Activated naive CD8-positive, alpha-beta T cell (primary cell): ENCODE data around the gene CORO1C.

Source experiments
- H3K27ac Mint-ChIP-seq: one replicate; pipeline ENCODE4 v1.8.0; 2021; ENCODE audit warnings: mixed read lengths
- H3K27me3 Mint-ChIP-seq: one replicate; pipeline ENCODE4 v1.8.0; 2021; ENCODE audit warnings: mixed read lengths
- H3K36me3 Mint-ChIP-seq: one replicate; pipeline ENCODE4 v1.8.0; 2021; ENCODE audit warnings: mixed read lengths
- H3K4me1 Mint-ChIP-seq: one replicate; pipeline ENCODE4 v1.8.0; 2021; ENCODE audit warnings: low read depth, mixed read lengths
- H3K4me3 Mint-ChIP-seq: one replicate; pipeline ENCODE4 v1.8.0; 2021; ENCODE audit warnings: mild to moderate bottlenecking, mixed read lengths
- H3K9me3 Mint-ChIP-seq: one replicate; pipeline ENCODE4 v1.8.0; 2021; ENCODE audit warnings: low read depth, mixed read lengths

CORO1C gene

DNA sequence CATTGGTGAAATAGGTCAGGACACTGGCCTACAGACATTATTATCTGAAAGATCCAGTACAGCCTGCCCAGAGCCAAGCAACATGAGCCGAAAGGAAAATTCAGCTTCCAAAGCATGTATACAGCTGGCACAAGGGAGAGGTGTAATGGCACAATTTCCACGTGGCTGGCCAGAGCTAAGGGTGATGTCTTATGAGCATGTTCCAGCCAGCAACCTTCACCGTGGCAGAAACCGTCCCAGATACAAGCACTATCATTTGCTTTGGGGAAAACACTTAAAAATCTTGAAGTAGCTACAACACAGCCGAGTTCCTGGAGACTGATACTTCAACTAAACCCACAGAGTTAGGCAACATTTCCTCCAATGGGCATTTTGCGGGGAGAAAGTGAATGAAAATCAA lies 44.5 kb downstream of the CORO1C start:
- Mint-ChIP-seq H3K4me3 (no peak overlapping the region), H3K27ac (peak overlapping the region; percentile 76), H3K36me3 (no peaks in the 10 kb centered on the region), H3K27me3 (no peaks in the 10 kb centered on the region), H3K9me3 (no peaks in the 10 kb centered on the region), H3K4me1 (peaks cover 41% of the 10 kb centered on the region)

DNA sequence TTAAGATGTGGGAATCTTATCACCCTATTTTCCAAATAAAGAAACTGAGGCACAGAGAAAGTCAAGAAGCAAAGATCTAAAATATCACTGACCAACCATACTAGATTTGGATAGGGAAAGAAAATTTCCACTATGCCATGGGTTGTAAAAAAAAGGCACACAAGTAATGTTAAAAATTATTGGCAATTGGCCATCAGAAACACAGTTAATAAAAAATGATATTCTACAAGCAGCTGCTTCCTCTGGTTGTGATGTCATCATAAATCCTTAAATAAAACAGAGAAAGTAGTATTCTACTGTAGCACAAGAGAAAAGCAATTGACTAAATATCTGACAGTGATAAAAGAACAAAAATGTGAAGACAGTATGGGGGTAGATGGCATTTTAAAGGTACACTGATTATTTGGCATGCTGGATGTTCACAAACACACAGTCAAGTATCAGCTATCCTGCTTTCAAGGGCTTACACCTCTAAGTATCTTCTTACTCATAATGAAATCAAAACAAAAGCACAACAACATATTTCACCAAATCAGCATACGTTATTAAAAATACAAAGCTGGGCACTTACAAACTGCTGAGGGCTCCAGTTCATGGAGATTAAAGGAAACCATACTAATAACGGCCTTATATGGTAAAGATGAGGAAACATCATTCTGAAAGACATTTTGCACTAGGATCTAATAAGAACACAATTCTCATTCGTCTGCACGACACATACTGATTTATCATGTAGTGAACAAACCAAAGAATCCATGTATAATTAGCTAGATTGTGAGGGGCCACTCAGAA lies 45.7 kb downstream of the CORO1C start:
- Mint-ChIP-seq H3K9me3 (no peaks in the 10 kb centered on the region), H3K27me3 (no peaks in the 10 kb centered on the region), H3K36me3 (no peaks in the 10 kb centered on the region), H3K27ac (no peak overlapping the region), H3K4me1 (peaks cover 30% of the 10 kb centered on the region), H3K4me3 (no peak overlapping the region)

DNA sequence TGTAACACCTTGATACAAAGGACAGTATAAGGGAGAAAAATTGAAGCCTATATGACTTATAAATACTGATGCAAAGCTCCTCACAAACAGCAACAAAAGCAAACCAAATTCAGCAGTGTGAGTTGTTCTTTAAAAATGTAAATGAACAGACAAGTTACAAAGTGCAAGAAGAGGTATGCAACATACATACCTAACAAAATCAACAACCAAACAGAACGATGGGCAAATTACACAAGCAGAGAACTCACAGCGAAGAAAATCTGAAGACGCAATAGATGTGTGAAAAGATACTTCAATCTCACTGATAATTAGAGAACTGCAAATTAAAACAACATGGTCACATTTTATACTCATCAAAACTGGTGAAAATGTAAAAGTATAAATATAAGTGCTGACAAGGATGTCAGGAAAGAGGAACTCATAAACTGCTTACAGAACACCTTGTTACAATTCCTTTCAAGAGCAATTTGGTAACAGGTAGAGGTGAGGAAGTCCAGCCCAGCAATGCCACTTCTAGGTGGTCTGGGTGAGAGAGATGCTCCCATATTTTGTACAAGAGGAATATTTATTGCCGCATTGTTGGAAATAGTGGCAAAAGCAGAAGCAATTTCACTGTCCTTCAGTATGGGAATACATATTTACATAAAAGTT lies 47.3 kb downstream of the CORO1C start:
- Mint-ChIP-seq H3K9me3 (no peaks in the 10 kb centered on the region), H3K27me3 (no peaks in the 10 kb centered on the region), H3K36me3 (no peaks in the 10 kb centered on the region), H3K4me3 (no peak overlapping the region), H3K27ac (peak overlapping the region; percentile 46), H3K4me1 (peaks cover 14% of the 10 kb centered on the region)

- H3K4me3 Mint-ChIP-seq = no peak overlapping the region
Observed at GRCh38 chr12:108681317-108681716, 50.0 kb downstream of the CORO1C start.

GRCh38 chr12:108679106-108679681 lies 52.1 kb downstream of the CORO1C start:
- Mint-ChIP-seq H3K4me1 (peaks cover 3% of the 10 kb centered on the region), H3K9me3 (no peaks in the 10 kb centered on the region), H3K36me3 (peaks cover 9% of the 10 kb centered on the region), H3K4me3 (no peak overlapping the region), H3K27me3 (no peaks in the 10 kb centered on the region), H3K27ac (no peak overlapping the region)

More at GRCh38 chr12:108681317-108681716, 50.0 kb downstream of the CORO1C start:
- H3K27ac Mint-ChIP-seq = no peak overlapping the region
- H3K36me3 Mint-ChIP-seq = no peaks in the 10 kb centered on the region
- H3K27me3 Mint-ChIP-seq = no peaks in the 10 kb centered on the region
- no peaks in the 10 kb centered on the region for H3K4me1 Mint-ChIP-seq
- no peaks in the 10 kb centered on the region for H3K9me3 Mint-ChIP-seq

DNA sequence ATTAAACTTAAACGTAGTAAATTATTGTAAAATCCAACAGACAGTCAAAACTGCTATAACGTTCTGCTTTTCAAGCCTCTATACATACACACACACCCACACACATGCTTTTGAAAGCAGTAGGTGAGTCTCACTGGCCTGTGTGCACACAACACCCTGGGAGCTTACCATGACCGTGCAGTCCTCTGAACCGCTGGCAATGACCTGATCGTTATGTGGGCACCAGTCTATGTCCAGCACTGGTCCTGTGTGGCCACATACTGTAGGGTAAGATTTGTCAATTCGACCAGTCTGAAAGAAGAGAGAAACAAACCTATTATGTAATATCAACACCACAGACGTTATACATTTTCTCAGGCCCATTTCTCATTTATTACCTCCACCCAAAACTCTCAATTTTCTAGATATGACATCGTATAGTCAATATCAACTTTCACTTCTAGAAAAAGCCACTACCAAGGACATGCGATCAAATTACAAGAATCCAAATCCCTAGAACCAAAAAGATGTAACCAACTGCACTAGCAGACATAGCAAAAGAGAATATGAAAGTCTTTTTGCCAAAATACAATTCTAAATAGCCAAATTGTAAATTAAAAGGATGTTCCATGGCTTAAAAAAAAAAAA lies 53.1 kb downstream of the CORO1C start:
- Mint-ChIP-seq H3K36me3 (peaks cover 9% of the 10 kb centered on the region), H3K4me1 (peaks cover 3% of the 10 kb centered on the region), H3K27me3 (no peaks in the 10 kb centered on the region), H3K9me3 (no peaks in the 10 kb centered on the region), H3K4me3 (no peak overlapping the region), H3K27ac (no peak overlapping the region)

GRCh38 chr12:108677381-108677780 lies 53.9 kb downstream of the CORO1C start:
- Mint-ChIP-seq H3K4me3 (no peak overlapping the region), H3K27ac (no peak overlapping the region), H3K4me1 (peaks cover 3% of the 10 kb centered on the region), H3K9me3 (no peaks in the 10 kb centered on the region), H3K27me3 (no peaks in the 10 kb centered on the region), H3K36me3 (peaks cover 9% of the 10 kb centered on the region)

GRCh38 chr12:108676707-108677106 lies 54.6 kb downstream of the CORO1C start:
- peaks cover 3% of the 10 kb centered on the region for H3K4me1 Mint-ChIP-seq
- peaks cover 11% of the 10 kb centered on the region for H3K36me3 Mint-ChIP-seq
- H3K27ac Mint-ChIP-seq = no peak overlapping the region
- H3K9me3 Mint-ChIP-seq = no peaks in the 10 kb centered on the region
- no peak overlapping the region for H3K4me3 Mint-ChIP-seq
- no peaks in the 10 kb centered on the region for H3K27me3 Mint-ChIP-seq

DNA sequence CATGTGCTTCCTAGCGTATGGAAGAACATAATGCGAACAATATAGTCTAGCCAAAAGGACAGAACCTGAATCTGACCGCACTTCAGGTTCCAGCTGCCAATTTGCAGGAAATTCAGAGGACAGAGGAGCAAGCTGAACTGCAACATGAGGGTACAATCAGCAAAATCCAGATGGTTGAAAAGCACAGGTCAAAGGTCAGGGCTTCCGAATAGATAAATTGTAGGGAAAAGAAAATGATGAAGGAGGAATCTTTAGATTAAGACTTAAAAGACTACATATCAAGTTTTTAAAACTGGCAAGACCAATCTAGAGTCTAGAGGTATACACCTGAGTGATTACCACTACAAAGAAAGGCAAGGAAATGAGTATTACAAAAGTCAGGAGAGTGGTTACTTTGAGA lies 55.5 kb downstream of the CORO1C start:
- Mint-ChIP-seq H3K4me3 (no peak overlapping the region), H3K27me3 (no peaks in the 10 kb centered on the region), H3K4me1 (peaks cover 3% of the 10 kb centered on the region), H3K36me3 (peaks cover 11% of the 10 kb centered on the region), H3K9me3 (no peaks in the 10 kb centered on the region), H3K27ac (no peak overlapping the region)

DNA sequence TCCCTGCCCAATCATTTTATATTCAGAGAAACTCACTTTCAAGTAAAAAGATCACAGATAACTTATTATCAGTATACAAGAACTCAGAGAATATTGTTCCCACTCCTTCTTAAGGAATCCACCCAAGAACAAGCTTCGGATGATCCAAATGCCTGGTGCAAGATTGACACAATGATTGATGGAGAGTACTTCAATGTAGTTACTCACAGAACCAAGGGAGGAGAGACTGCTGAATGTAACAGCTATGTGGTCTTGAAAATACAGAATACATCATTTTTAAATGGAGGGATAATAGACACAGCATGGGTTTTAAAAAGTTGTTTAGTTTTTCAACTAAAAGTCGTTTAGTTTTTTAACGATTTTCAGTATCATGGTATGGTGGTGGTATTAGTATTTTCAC lies 59.3 kb downstream of the CORO1C start:
- Mint-ChIP-seq H3K9me3 (no peaks in the 10 kb centered on the region), H3K4me1 (peaks cover 3% of the 10 kb centered on the region), H3K4me3 (no peak overlapping the region), H3K27me3 (no peaks in the 10 kb centered on the region), H3K27ac (no peak overlapping the region), H3K36me3 (peaks cover 11% of the 10 kb centered on the region)

GRCh38 chr12:108671110-108671509 lies 60.2 kb downstream of the CORO1C start:
- H3K36me3 Mint-ChIP-seq = peaks cover 11% of the 10 kb centered on the region
- H3K4me1 Mint-ChIP-seq = peaks cover 3% of the 10 kb centered on the region
- H3K27me3 Mint-ChIP-seq = no peaks in the 10 kb centered on the region
- no peak overlapping the region for H3K27ac Mint-ChIP-seq
- H3K9me3 Mint-ChIP-seq = no peaks in the 10 kb centered on the region
- H3K4me3 Mint-ChIP-seq = no peak overlapping the region

GRCh38 chr12:108670066-108670631 lies 61.2 kb downstream of the CORO1C start:
- no peaks in the 10 kb centered on the region for H3K27me3 Mint-ChIP-seq
- no peak overlapping the region for H3K27ac Mint-ChIP-seq

GRCh38 chr12:108668542-108668941 lies 62.8 kb downstream of the CORO1C start:
- Mint-ChIP-seq H3K9me3 (no peaks in the 10 kb centered on the region), H3K4me1 (peaks cover 14% of the 10 kb centered on the region), H3K27ac (no peak overlapping the region), H3K4me3 (no peak overlapping the region), H3K36me3 (peaks cover 2% of the 10 kb centered on the region), H3K27me3 (no peaks in the 10 kb centered on the region)

More at GRCh38 chr12:108670066-108670631, 61.2 kb downstream of the CORO1C start:
- Mint-ChIP-seq H3K36me3 (peaks cover 6% of the 10 kb centered on the region), H3K4me1 (peaks cover 3% of the 10 kb centered on the region), H3K4me3 (no peak overlapping the region), H3K9me3 (no peaks in the 10 kb centered on the region)

GRCh38 chr12:108668063-108668462 lies 63.3 kb downstream of the CORO1C start:
- Mint-ChIP-seq H3K9me3 (no peaks in the 10 kb centered on the region), H3K4me3 (no peak overlapping the region), H3K36me3 (peaks cover 2% of the 10 kb centered on the region), H3K27me3 (no peaks in the 10 kb centered on the region), H3K4me1 (peaks cover 17% of the 10 kb centered on the region), H3K27ac (no peak overlapping the region)

DNA sequence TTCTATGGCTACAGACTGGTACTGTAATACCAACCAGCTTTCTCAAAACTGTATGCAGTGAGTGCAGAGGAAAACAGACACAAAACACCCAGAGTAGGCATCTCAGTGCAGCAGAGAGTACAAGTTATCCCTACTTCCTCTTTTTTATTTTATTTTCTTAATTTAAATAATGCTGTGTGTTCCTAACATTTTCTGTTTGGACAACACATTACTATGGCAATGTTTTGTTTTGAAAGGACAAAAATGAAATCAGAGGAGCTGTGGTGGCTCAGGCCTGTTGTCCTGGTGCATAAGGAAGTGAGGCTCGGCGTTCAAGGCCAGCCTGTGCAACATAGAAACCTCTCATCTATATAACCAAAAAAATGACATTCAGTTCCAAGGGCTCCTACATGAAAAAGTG lies 64.0 kb downstream of the CORO1C start:
- Mint-ChIP-seq H3K9me3 (no peaks in the 10 kb centered on the region), H3K27me3 (no peaks in the 10 kb centered on the region), H3K4me3 (no peak overlapping the region), H3K36me3 (peaks cover 2% of the 10 kb centered on the region), H3K27ac (no peak overlapping the region), H3K4me1 (peaks cover 18% of the 10 kb centered on the region)
